Dendritic cell treated with granulocyte-macrophage colony-stimulating factor and Interleukin-4, amounts not matched to agents 40 ng/mL and 50 ng/mL, for 4 days (primary cell): Measurements from ENCODE around the gene FKRP.
"Not testable (repeated sequence)": the region's sequence is repeated elsewhere in the genome, so short reads cannot be mapped to it uniquely, and the experiment has no call there.

Source experiments
- H3K27ac Mint-ChIP-seq: one replicate; pipeline ENCODE4 v1.8.0; 2022; ENCODE audit warnings: mild to moderate bottlenecking, mixed read lengths
- H3K27me3 Mint-ChIP-seq: one replicate; pipeline ENCODE4 v1.8.0; 2022; ENCODE audit warnings: mild to moderate bottlenecking, mixed read lengths
- H3K36me3 Mint-ChIP-seq: one replicate; pipeline ENCODE4 v1.8.0; 2022; ENCODE audit warnings: low read depth, mixed read lengths
- H3K4me1 Mint-ChIP-seq: one replicate; pipeline ENCODE4 v1.8.0; 2022; ENCODE audit warnings: low read depth, mixed read lengths
- H3K4me3 Mint-ChIP-seq: one replicate; pipeline ENCODE4 v1.8.0; 2022; ENCODE audit warnings: mild to moderate bottlenecking, moderate library complexity, mixed read lengths
- H3K9me3 Mint-ChIP-seq: one replicate; pipeline ENCODE4 v1.8.0; 2022; ENCODE audit warnings: mixed read lengths
- intact Hi-C: fragments of 100-400 bp; cut with micrococcal nuclease; formaldehyde crosslinking; loops from one replicate; pipeline ENCODE4 v1.15.0; 2022

The FKRP gene

DNA sequence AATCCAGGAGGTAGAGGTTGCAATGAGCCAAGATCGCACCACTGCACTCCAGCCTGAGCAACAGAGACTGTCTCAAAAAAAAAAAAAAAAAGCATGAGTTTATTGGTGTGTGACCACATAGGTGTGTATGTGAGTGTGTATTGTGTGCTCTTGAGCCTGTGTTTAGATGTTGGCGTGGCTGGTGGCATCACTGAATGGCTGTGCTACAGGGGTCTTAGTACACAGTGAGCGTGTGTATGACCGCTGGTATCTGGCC, 40.1 kb downstream of the FKRP start:
- Mint-ChIP-seq H3K36me3 (peaks cover 64% of the 10 kb centered on the region), H3K27ac (peak overlapping the region; percentile 90), H3K27me3 (no peaks in the 10 kb centered on the region), H3K4me3 (peak overlapping the region; percentile 85), H3K4me1 (peaks cover 52% of the 10 kb centered on the region), H3K9me3 (no peaks in the 10 kb centered on the region)
- intact Hi-C loops = no loop called here

- Mint-ChIP-seq H3K27me3 (no peaks in the 10 kb centered on the region), H3K27ac (peak overlapping the region; percentile 90), H3K4me1 (peaks cover 52% of the 10 kb centered on the region), H3K36me3 (peaks cover 60% of the 10 kb centered on the region), H3K9me3 (no peaks in the 10 kb centered on the region), H3K4me3 (peak overlapping the region; percentile 85)
- intact Hi-C loops = no loop called here
These were observed 40.6 kb downstream of the FKRP start for GRCh38 chr19:46786236-46787039.

- peaks cover 55% of the 10 kb centered on the region for H3K36me3 Mint-ChIP-seq
- H3K4me1 Mint-ChIP-seq = peaks cover 52% of the 10 kb centered on the region
- H3K9me3 Mint-ChIP-seq = no peaks in the 10 kb centered on the region
- H3K4me3 Mint-ChIP-seq = peak overlapping the region; percentile 85
- H3K27ac Mint-ChIP-seq = peak overlapping the region; percentile 90
- intact Hi-C loops = no loop called here
- H3K27me3 Mint-ChIP-seq = no peaks in the 10 kb centered on the region
These were observed 41.1 kb downstream of the FKRP start for GRCh38 chr19:46787040-46787330.

- H3K4me1 Mint-ChIP-seq = peaks cover 49% of the 10 kb centered on the region
- peaks cover 49% of the 10 kb centered on the region for H3K36me3 Mint-ChIP-seq
- H3K27me3 Mint-ChIP-seq = peaks cover 4% of the 10 kb centered on the region
- intact Hi-C loops = loop anchor here (2.0 kb wide), 1 partner anchor 37 kb away; no protein-coding TSS in a partner anchor
- H3K27ac Mint-ChIP-seq = peak overlapping the region; percentile 90
- peak overlapping the region; percentile 85 for H3K4me3 Mint-ChIP-seq
- H3K9me3 Mint-ChIP-seq = no peaks in the 10 kb centered on the region
These were observed 41.7 kb downstream of the FKRP start for GRCh38 chr19:46787331-46788261.

DNA sequence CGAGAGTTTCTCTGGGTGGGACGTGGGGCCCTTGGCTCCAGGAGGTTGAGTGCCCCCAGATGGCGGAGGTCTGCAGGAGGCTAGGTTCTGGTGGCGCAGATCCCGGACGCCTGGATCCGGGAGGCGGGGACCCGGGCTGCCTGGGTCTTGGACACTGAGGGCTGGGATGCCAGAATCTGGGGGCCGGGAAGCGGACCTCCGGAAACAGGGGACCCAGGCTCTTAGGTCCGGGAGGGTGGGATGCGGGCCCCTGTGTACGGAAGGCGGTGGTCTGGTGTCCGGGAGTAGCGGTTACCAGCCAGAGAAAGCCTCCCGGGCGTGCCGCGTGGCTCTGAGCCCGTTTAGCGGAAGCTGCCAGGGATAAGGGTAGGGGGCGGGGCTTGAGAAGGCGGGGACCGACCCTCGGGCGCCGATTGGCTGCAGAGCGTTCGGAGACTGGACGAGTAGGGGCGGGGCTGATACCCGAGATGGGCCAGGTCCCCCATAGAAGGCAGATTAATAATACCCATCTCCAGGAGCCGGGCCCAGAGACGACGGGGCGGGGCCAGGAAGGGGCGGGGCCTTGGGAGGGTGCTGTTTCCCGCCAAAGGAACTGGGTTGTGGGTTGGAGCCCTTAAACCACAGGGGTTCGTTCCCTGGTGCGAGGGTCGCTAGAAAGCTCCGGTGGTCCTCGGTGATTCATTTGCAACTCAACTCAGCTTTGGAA, 42.6 kb downstream of the FKRP start, which contains the start of gene SLC1A5:
Gene SLC1A5 (minus strand): TSS at position 333 of the 706 bp plus-strand sequence. CDS start 629 bp downstream, outside the sequence.
- H3K4me3 Mint-ChIP-seq = peak within 1 kb of the TSS; percentile 85
- peaks cover 7% of the 10 kb centered on the region for H3K27me3 Mint-ChIP-seq
- peaks cover 41% of the 10 kb centered on the region for H3K4me1 Mint-ChIP-seq
- H3K36me3 Mint-ChIP-seq = peaks cover 40% of the 10 kb centered on the region
- H3K27ac Mint-ChIP-seq = peak within 1 kb of the TSS; percentile 90
- intact Hi-C loops = loop anchor here (2.0 kb wide), 1 partner anchor 36 kb away; no protein-coding TSS in a partner anchor
- no peaks in the 10 kb centered on the region for H3K9me3 Mint-ChIP-seq

DNA sequence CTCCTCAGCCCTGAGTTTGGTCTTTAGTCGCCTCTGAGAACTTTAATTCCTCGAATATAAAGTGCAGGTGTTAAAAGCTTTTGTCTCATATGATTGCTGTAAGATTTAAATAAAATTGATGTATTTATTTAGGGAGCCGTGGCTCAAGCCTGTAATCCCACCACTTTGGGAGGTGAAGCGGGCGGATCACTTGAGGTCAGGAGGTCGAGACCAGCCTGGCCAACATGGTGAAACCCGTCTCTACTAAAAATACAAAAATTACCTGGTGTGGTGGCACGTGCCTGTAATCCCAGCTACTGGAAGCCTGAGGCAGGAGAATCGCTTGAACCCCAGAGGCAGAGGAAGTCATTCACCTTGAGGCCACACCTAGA, 43.1 kb downstream of the FKRP start:
- intact Hi-C loops = loop anchor here (2.0 kb wide), 1 partner anchor 36 kb away; no protein-coding TSS in a partner anchor
- peaks cover 35% of the 10 kb centered on the region for H3K36me3 Mint-ChIP-seq
- H3K4me3 Mint-ChIP-seq = no peak overlapping the region
- peaks cover 35% of the 10 kb centered on the region for H3K4me1 Mint-ChIP-seq
- H3K27me3 Mint-ChIP-seq = peaks cover 8% of the 10 kb centered on the region
- H3K9me3 Mint-ChIP-seq = no peaks in the 10 kb centered on the region
- no peak overlapping the region for H3K27ac Mint-ChIP-seq

GRCh38 chr19:46789371-46789770, 43.5 kb downstream of the FKRP start:
- no peak overlapping the region for H3K27ac Mint-ChIP-seq
- peaks cover 31% of the 10 kb centered on the region for H3K4me1 Mint-ChIP-seq
- intact Hi-C loops = loop anchor here (2.0 kb wide), 1 partner anchor 35 kb away; no protein-coding TSS in a partner anchor
- H3K4me3 Mint-ChIP-seq = no peak overlapping the region
- peaks cover 8% of the 10 kb centered on the region for H3K27me3 Mint-ChIP-seq
- H3K9me3 Mint-ChIP-seq = no peaks in the 10 kb centered on the region
- H3K36me3 Mint-ChIP-seq = peaks cover 31% of the 10 kb centered on the region

GRCh38 chr19:46791944-46792343, 46.1 kb downstream of the FKRP start:
- no peak overlapping the region for H3K4me3 Mint-ChIP-seq
- H3K36me3 Mint-ChIP-seq = peaks cover 14% of the 10 kb centered on the region
- H3K27me3 Mint-ChIP-seq = peaks cover 19% of the 10 kb centered on the region
- intact Hi-C loops = no loop called here
- no peak overlapping the region for H3K27ac Mint-ChIP-seq
- H3K4me1 Mint-ChIP-seq = peaks cover 5% of the 10 kb centered on the region
- H3K9me3 Mint-ChIP-seq = no peaks in the 10 kb centered on the region

GRCh38 chr19:46797881-46798280, 52.0 kb downstream of the FKRP start:
- H3K27ac Mint-ChIP-seq = no peak overlapping the region
- no peaks in the 10 kb centered on the region for H3K9me3 Mint-ChIP-seq
- intact Hi-C loops = no loop called here
- no peaks in the 10 kb centered on the region for H3K4me1 Mint-ChIP-seq
- no peak overlapping the region for H3K4me3 Mint-ChIP-seq
- H3K27me3 Mint-ChIP-seq = peaks cover 15% of the 10 kb centered on the region
- H3K36me3 Mint-ChIP-seq = no peaks in the 10 kb centered on the region

GRCh38 chr19:46798713-46799112, 52.9 kb downstream of the FKRP start:
- Mint-ChIP-seq H3K27ac (no peak overlapping the region), H3K4me3 (no peak overlapping the region), H3K9me3 (no peaks in the 10 kb centered on the region), H3K36me3 (no peaks in the 10 kb centered on the region), H3K4me1 (no peaks in the 10 kb centered on the region), H3K27me3 (peaks cover 15% of the 10 kb centered on the region)
- intact Hi-C loops = no loop called here

DNA sequence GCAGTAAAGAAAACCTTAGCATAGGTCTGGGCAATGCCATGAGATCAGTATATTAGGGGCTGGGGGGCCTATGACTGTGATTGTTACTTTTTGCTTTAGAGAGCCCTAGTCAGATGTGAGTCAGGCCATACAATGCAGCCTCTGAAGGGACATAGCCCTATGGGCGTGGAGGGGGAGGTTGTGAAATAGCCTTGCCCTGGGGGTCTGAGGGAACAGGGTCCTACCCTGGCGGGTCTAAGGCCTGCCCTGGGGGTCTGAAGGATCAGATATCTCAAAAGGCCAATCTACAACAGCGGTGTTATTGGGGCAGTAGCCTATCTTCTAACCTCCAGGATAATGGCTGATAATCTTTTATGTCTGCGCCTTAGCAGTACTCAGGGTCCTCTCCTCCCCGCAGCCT, 56.3 kb downstream of the FKRP start:
- peaks cover 2% of the 10 kb centered on the region for H3K27me3 Mint-ChIP-seq
- intact Hi-C loops = no loop called here
- H3K36me3 Mint-ChIP-seq = no peaks in the 10 kb centered on the region
- no peaks in the 10 kb centered on the region for H3K9me3 Mint-ChIP-seq
- peaks cover 15% of the 10 kb centered on the region for H3K4me1 Mint-ChIP-seq
- H3K27ac Mint-ChIP-seq = peak overlapping the region; percentile 60
- H3K4me3 Mint-ChIP-seq = no peak overlapping the region

- intact Hi-C loops = no loop called here
- Mint-ChIP-seq H3K27me3 (no peaks in the 10 kb centered on the region), H3K4me3 (no peak overlapping the region), H3K27ac (no peak overlapping the region), H3K4me1 (peaks cover 17% of the 10 kb centered on the region), H3K9me3 (no peaks in the 10 kb centered on the region), H3K36me3 (no peaks in the 10 kb centered on the region)
These were observed 57.7 kb downstream of the FKRP start for GRCh38 chr19:46803555-46803954.

GRCh38 chr19:46804432-46804831, 58.6 kb downstream of the FKRP start:
- H3K4me1 Mint-ChIP-seq = peaks cover 17% of the 10 kb centered on the region
- H3K9me3 Mint-ChIP-seq, H3K27me3 Mint-ChIP-seq, H3K27ac Mint-ChIP-seq, H3K36me3 Mint-ChIP-seq, intact Hi-C loops, H3K4me3 Mint-ChIP-seq: not testable (repeated sequence)

DNA sequence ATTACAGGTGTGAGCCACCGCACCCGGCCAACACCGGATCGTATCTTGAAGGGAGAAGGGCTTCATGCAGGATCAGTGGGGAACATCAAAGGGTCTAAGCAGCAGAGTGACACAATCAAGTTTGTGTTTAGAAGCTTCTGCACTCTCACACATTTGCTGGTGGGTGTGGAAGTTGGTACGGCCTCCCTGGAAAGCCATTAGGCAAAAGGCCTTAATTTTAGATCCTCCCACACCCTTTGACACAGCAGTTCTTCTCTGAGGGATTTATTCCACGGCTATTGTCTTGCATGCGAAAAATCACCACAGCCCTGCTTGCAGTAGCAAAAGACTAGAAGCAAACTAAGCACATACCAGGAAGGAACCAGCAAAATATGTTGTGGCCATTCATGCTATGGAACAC, 60.8 kb downstream of the FKRP start:
- intact Hi-C loops = no loop called here
- H3K4me1 Mint-ChIP-seq = peaks cover 17% of the 10 kb centered on the region
- no peak overlapping the region for H3K4me3 Mint-ChIP-seq
- H3K27ac Mint-ChIP-seq = peak overlapping the region; percentile 78
- H3K27me3 Mint-ChIP-seq = no peaks in the 10 kb centered on the region
- no peaks in the 10 kb centered on the region for H3K9me3 Mint-ChIP-seq
- no peaks in the 10 kb centered on the region for H3K36me3 Mint-ChIP-seq
